ENCODE data around the gene ZNF827.

DNA sequence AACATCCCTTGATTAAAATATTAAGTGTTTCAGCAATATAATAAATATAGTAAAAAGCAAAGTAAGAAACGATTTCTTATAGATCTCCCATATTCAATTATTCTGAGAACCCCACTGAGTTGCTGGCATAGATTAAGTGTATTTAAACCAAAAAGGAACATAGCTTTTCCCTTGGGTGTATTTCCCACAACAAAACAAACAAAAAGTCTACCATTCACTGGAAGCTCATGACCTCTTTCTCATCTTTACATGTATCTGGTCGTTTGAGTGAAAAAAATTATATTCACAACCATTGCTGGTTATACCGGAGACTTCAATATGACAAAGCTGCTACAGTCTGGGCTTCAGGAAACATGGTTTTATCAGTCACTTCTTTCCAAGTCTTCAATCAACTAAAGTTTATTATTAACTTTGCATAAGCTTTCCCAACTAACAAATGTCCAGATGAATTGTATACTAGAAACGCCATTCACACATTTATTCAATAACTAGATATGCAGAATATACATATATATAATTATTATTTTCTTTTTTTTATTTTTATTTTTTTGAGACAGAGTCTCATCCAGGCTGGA lies 38.6 kb downstream of the ZNF827 start:
- TF ChIP-seq, protein P1, sequence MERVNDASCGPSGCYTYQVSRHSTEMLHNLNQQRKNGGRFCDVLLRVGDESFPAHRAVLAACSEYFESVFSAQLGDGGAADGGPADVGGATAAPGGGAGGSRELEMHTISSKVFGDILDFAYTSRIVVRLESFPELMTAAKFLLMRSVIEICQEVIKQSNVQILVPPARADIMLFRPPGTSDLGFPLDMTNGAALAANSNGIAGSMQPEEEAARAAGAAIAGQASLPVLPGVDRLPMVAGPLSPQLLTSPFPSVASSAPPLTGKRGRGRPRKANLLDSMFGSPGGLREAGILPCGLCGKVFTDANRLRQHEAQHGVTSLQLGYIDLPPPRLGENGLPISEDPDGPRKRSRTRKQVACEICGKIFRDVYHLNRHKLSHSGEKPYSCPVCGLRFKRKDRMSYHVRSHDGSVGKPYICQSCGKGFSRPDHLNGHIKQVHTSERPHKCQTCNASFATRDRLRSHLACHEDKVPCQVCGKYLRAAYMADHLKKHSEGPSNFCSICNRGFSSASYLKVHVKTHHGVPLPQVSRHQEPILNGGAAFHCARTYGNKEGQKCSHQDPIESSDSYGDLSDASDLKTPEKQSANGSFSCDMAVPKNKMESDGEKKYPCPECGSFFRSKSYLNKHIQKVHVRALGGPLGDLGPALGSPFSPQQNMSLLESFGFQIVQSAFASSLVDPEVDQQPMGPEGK (CRISPR knock-in tag; IDR thresholded peaks at IDR 0.05; ENCODE audit: borderline replicate concordance): no peak
- TF ChIP-seq, protein P2, sequence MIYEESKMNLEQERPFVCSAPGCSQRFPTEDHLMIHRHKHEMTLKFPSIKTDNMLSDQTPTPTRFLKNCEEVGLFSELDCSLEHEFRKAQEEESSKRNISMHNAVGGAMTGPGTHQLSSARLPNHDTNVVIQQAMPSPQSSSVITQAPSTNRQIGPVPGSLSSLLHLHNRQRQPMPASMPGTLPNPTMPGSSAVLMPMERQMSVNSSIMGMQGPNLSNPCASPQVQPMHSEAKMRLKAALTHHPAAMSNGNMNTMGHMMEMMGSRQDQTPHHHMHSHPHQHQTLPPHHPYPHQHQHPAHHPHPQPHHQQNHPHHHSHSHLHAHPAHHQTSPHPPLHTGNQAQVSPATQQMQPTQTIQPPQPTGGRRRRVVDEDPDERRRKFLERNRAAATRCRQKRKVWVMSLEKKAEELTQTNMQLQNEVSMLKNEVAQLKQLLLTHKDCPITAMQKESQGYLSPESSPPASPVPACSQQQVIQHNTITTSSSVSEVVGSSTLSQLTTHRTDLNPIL (CRISPR knock-in tag; IDR thresholded peaks at IDR 0.05; ENCODE audit: low read depth): no peak
- TF ChIP-seq ZC3H10 (CRISPR knock-in tag; IDR thresholded peaks at IDR 0.05): no peak
- no peak for TF ChIP-seq ZFP3 (CRISPR knock-in tag; IDR thresholded peaks at IDR 0.05)
- no peak for TF ChIP-seq ZNF70 (CRISPR knock-in tag; IDR thresholded peaks at IDR 0.05)
- no peak for TF ChIP-seq ISL1 (CRISPR knock-in tag; IDR thresholded peaks at IDR 0.05)
- no peak for TF ChIP-seq ZFP30 (CRISPR knock-in tag; IDR thresholded peaks at IDR 0.05)
- TF ChIP-seq OSR1 (CRISPR knock-in tag; IDR thresholded peaks at IDR 0.05): no peak
- no peak for TF ChIP-seq RARB (CRISPR knock-in tag; IDR thresholded peaks at IDR 0.05)
- TF ChIP-seq ESRRG (CRISPR knock-in tag; IDR thresholded peaks at IDR 0.05): no peak
- TF ChIP-seq TCF4 (CRISPR knock-in tag; IDR thresholded peaks at IDR 0.05; ENCODE audit: borderline replicate concordance): no peak
- no peak for TF ChIP-seq CSRNP3 (CRISPR knock-in tag; IDR thresholded peaks at IDR 0.05)
- no peak for TF ChIP-seq BACH2 (CRISPR knock-in tag; IDR thresholded peaks at IDR 0.05; ENCODE audit: borderline replicate concordance)
- TF ChIP-seq SNAI2 (CRISPR knock-in tag; IDR thresholded peaks at IDR 0.05): no peak
